ENCODE results near the gene ZNF830.
"Not testable (repeated sequence)": the region's sequence is repeated elsewhere in the genome, so short reads cannot be mapped to it uniquely, and the experiment has no call there.

The ZNF830 gene

GRCh38 chr17:34961093-34961911 is at the start of gene ZNF830, which contains the start of gene CCT6B:
Gene ZNF830 (plus strand): TSS chr17:34961540. CDS start chr17:34961567, 27 bp downstream.
Gene CCT6B (minus strand): TSS chr17:34961460. CDS start chr17:34961393, 67 bp downstream.
- DNase-seq = peak; percentile 95

- DNase-seq = no peak
Measured at GRCh38 chr17:34913001-34913400, 48.3 kb upstream of the ZNF830 start.

GRCh38 chr17:34916120-34916519 is 45.2 kb upstream of the ZNF830 start:
- DNase-seq = no peak

GRCh38 chr17:34917381-34917780 is 44.0 kb upstream of the ZNF830 start:
- DNase-seq = no peak

GRCh38 chr17:34920676-34921075 is 40.7 kb upstream of the ZNF830 start:
- no peak for DNase-seq

- DNase-seq = no peak
Measured at GRCh38 chr17:34926661-34927060, 34.7 kb upstream of the ZNF830 start.

GRCh38 chr17:34930283-34930682 is 31.1 kb upstream of the ZNF830 start:
- DNase-seq = no peak

- not testable (repeated sequence) for DNase-seq
Measured at GRCh38 chr17:34950780-34951179, 10.6 kb upstream of the ZNF830 start.

GRCh38 chr17:34958438-34958837 is 2.9 kb upstream of the ZNF830 start:
- no peak for DNase-seq

GRCh38 chr17:34974179-34974578 is 12.8 kb downstream of the ZNF830 start:
- no peak for DNase-seq

- no peak for DNase-seq
Measured at GRCh38 chr17:34974794-34975785, 13.8 kb downstream of the ZNF830 start.

GRCh38 chr17:34979153-34979552 is 17.8 kb downstream of the ZNF830 start:
- DNase-seq = no peak

GRCh38 chr17:34979650-34980352 is 18.5 kb downstream of the ZNF830 start:
- peak; percentile 22 for DNase-seq

GRCh38 chr17:34980353-34980680 is 19.0 kb downstream of the ZNF830 start, which contains the start of gene LIG3:
Gene LIG3 (plus strand): TSS chr17:34980512. CDS start chr17:34983006, 2,494 bp downstream.
- DNase-seq = peak; percentile 94

- DNase-seq = peak; percentile 85
Measured at GRCh38 chr17:34980681-34981537, 19.6 kb downstream of the ZNF830 start.

- peak; percentile 47 for DNase-seq
Measured at GRCh38 chr17:34981538-34982241, 20.4 kb downstream of the ZNF830 start.

- no peak for DNase-seq
Measured at GRCh38 chr17:34987232-34987631, 25.9 kb downstream of the ZNF830 start.

- no peak for DNase-seq
Measured at GRCh38 chr17:34988644-34989043, 27.3 kb downstream of the ZNF830 start.

- DNase-seq = no peak
Measured at GRCh38 chr17:34989473-34989872, 28.1 kb downstream of the ZNF830 start.

GRCh38 chr17:34990921-34991365 is 29.6 kb downstream of the ZNF830 start:
- DNase-seq = no peak

GRCh38 chr17:34991606-34992005 is 30.3 kb downstream of the ZNF830 start:
- no peak for DNase-seq
